ENCODE data around the gene RIOK3. TPM values are rescaled to one million over a fixed set of nuclear protein-coding genes. Genes with fewer than 3 reads are reported as not detected.
A peak's percentile ranks its signal among the peaks of the same experiment; 100 is the strongest.
"Not testable (repeated sequence)": the region's sequence is repeated elsewhere in the genome, so short reads cannot be mapped to it uniquely, and the experiment has no call there.

RIOK3 gene
- total RNA-seq, 1 donor from 2014 or later, result 84.7 TPM

DNA sequence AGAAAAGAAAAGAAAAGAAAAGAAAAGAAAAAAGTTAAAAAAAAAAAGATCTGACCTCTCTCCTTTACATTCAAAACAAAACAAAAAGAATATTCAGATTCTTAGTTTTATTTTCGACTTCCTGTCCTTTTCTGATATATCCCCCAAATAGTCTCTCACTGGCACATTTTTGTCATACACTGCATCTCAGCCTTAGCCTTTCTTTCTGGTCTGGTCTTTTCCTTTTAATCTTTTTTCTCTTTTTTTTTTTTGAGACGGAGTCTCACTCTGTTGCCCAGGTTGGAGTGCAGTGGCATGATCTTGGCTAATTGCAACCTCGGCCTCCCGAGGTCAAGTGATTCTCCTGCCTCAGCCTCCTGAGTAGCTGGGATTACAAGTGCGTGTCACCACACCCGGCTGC is 1.6 kb upstream of the RIOK3 start:
- DNase-seq, result no peak

DNA sequence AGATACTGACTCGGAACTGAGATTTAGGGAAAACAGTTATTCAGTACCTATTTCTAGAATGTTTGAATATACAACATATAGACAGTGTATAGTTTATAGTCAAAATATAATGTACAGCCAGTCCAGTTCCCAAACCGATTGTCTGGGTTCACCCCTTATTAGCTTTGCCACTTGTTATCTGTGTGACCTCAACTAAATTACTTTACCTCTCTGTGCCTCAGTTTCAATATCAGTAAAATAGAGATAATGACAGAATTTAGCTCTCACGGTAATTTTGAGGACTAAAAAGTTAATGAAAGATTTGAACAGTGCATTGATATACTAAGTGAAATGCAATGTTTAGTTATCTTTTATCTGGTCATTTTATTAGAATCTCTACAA is 750 bp upstream of the RIOK3 start:
- DNase-seq, result no peak

DNA sequence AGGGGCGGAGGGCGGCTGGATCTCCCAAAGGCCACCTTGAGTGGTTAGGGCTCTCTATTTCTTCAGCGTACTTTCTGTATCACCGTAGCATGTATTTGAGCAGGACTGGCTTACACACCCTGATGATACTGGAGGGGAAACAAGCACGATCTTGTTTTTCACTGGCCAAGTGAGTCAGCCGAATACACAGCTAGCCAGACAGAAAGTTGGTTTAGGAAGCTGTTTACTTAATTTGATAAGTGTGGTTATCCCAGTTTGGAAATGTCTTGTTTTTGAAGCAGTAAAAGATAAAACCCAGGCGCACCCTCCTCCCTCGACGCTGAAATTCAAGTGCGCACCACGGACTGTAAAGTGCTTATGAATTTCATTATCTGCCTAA is 582 bp downstream of the RIOK3 start:
- peak; percentile 10 for DNase-seq

DNA sequence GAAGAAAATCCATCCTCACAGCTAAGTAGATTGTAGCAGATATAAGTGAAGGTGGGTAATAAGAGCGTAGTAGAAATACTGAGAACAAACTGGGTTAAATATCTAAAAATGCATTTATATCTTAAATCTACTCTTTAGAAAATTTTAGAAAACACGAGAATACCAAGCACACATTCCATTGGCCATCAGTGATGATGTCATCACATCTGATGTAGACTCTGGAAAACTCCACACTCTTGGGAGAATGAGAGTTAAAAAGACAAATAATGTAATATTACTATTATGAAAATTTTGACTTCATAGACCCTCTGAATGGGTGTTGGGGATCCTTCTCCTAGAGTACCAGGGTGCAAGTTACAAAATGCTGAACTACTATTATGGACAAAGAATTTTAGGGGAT is 3.7 kb downstream of the RIOK3 start:
- DNase-seq, result no peak

DNA sequence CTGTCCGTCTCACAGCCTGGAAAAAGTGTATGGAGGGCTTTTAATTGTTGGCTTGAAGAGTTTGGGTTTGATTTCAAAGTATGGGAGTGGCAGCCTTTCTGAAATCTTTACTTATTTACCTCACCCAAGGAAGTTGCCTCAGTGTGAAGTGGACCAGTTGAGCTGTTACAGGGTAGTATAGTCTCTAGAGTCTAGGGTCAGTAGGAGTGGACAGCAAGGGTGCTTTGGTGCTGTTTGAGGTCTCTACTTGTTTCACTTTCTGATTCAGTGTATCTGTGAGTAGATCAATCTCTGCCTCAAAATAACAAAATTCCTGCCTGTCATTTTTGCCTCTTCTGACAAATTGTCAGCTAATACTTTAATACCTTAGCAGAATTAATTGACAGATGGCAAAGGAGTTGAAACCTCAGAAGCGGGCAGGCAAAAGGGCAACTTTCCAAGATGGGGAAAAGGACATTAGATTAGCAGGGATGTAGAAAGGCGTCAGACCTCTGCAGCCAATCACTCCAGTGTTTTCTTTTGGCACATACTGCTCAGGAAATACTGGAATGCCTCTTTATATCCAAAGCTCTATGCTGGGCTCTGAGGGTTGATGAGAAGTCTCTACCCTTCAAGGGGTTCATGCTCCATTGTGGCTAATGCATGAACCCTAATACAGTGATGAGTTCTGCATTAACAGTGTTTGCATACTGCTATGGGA is 5.9 kb downstream of the RIOK3 start:
- DNase-seq, result no peak

DNA sequence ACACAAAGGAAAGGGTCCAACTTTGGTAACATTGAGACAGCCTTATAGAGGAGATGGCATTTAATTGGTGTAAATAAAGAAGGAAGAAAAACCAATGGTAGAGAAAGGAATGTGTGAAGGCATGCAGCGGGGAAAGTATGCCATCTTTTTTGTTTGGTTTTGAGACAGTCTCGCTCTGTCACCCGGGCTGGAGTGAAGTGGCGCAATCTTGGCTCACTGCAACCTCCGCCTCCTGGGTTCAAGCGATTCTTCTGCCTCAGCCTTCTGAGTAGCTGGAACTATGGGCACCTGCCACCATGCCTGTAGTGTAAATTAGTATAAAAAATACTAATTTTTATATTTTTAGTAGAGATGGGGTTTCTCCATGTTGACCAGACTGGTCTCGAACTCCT is 6.4 kb downstream of the RIOK3 start:
- no peak for DNase-seq

DNA sequence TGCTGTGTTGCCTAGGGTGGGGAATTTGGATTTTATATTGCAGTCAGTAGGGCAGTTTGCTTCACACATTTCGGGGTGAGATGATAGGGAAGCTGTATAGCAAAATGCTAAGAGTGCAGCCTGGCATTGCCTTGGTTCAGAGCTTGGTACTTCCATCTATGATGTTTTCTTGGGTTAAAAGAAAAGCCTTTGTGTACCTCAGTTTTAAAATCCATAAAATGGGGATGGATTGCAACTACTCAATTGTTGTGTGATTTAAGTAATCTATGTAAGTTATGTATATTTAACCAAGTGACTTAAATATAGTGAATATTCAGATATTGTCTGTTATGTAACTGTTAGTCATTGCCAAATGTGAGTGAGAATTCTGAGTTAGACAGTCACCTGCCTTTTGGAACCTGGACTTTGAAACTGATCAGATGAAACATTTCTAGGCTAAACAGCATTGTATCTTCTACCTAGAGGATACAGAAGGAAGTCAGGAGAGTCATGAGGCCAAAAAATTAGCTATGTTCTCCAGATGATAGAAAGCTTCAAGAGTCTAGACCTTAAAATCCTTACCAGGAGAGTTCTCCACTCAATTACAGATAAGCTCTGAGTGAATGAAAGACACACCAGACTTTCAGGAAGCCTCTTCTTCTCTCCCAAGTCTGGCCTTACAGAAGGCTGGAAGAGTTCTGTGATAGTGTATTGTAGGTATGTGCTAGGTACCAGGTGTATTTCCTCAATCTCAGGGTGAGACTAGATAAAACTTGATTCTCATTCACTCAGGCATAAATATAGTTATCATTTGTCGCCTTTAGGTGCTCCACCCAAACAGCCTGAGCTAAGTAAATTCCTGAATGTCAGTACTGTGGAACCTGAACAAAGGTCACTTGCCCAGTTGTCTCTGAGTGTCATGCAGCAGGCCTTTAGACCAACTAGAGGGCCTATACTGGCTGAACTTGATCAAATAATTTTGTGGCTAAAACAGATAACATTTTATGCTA is 7.5 kb downstream of the RIOK3 start:
- DNase-seq, result no peak

DNA sequence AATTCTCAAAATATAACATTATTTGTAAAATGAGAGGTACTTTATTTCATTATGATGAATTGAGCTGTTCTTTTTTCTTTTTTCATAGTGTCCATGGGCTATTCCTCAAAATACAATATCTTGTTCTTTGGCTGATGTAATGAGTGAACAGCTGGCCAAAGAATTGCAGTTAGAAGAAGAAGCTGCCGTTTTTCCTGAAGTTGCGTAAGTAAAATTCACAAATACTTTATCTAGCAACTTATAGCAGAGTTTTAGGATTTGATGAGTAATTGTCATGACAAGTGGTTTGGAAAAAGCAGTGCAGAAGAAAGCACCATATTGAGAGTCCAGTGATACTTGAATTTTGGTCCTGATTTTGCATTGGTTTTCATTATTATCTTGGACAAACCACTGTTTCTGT is 9.8 kb downstream of the RIOK3 start:
- DNase-seq, result no peak

DNA sequence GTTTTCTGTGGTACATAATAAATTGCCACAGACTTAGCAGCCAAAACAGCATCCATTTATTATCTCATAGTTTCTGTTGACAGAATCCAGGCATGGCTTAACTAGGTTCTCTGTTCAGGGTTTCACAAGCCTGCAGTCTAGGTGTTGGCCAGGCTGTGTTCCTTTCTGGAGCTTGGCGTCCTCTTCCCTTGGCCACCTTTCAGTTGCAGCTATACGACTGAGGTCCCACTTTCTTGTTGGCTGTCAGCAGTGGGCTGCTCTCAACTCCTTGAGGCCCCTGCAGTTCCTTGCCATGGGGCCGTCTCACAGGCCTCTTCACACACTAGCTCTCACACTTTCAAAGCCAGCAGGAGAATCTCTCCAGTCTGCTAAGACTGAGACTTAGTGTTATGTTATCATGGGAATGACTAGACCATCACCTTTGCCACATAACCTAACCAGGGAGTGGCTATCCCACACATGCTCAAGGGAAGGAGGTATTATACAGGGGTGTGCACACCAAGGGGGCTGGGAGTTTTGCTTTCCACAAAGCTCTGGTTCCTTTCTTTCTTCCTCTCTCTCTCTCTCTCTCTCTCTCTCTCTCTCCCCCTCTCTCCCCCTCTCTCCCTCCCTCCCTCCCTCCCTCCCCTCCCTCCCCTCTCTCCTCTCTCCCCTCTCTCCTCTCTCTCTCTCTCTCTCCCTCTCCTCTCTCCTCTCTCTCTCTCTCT is 15.8 kb downstream of the RIOK3 start:
- DNase-seq, result no peak

DNA sequence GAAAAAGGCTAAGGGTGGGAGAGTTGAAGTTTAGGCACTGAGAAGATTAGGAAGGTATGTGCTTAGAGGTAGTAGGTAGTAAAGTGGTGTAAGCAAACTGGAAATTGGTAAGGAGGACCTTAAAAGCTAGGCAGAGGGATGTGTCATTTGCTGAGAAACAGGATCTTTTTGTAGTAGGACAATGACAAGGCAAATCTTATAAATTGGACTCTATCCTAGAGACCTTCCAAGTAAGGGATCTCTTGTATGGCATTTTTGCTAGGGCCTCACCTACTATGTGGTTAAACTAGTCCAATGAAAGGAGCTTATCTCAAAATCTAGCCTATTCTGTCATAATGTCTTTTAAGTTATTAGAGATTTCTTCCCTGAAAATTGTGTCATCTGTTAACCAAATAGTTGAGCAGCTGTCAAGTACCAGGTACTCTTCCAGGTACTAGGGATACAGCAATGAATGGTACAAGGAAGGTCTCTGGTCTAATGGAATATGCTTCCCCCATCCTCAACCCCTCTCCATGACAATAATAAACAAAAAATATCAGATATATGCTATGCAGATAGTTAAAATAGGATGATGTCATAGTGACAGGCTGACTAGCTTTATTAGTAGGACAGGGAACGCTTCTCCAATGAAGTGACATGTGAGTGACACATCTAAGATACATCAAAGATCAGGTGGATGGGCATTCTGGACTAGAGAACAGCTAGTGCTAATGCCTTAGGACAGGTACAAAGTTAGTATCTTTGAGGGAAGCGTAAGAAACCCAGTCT is 17.7 kb downstream of the RIOK3 start:
- no peak for DNase-seq

DNA sequence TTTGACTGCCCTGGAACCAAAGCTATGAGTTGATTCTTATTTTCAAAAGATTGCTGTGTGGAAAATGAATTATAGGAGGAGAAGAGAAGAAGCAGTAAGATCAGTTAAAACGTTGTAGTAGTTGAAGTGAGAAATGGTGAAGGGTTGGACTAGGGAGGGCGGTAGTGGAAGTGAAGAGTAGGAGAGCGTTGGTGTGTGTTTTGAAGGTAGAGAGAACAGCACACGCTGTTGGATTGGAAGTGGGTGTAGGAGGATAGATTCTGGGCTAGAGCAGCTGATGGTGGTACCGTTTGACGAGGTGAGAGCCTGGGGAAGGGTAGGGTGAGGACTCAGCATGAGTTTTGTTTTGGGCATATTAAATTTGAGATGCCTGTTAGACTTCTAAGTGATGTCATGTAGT is 18.4 kb downstream of the RIOK3 start:
- DNase-seq, result no peak

DNA sequence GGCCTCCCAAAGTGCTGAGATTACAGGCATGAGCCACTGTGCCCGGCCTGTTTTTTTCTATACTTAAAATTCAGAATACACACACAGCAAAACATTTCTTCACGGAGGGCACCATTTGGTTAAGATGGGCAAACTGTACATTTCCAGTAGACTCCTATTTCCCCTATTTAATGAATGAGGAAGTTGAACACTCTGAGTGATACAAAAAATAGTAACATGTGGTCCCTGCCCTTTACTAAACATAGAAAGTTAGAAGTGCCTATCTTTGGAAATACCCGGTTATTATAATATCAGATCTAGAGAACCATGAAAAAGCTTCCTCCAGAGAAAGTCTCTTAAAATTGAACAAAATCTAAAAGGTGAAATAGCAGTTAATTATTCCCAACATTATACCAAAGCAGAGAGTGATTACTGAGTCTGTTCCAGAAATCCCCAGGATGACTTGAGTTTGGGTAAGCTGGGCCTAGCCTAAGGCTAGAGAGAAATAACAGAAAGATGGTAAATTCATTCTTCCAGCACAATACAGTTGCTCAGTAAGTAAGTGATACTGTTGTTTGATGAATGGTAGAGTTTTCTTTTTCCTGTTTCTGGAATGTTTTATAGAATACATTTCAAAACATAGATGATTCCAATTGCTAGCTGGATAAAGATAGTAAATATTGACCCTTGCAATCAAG is 26.9 kb downstream of the RIOK3 start:
- no peak for DNase-seq

DNA sequence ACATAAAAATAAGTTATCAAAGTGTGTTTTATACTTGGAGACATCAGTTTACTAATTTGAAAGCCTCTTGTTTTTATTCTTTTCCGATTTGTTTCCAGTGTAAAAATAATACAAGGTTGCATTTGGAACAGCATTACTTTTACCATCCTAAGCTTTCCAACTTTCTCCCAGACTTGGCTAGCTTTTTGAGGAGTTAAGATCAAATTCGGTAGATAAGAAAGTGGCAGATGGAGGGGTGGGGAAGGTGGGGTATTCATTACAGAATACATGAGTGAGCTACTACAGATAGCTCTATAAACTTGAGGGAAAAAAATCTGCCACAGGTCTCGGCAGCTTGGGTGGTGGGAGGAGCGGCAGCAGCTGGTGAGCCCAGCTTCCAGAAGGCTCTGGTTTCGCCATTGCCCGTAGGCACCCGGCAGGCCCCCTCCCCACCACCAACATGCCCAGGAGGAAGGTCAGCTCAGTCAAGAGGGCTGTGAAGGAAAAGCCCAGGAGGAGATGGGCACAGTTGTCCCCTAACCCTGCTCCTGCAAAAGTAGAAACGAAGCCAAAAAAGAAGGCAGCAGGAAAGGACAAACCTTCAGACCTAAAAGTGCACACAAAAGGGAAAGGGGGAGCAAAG is 31.6 kb downstream of the RIOK3 start:
- no peak for DNase-seq

DNA sequence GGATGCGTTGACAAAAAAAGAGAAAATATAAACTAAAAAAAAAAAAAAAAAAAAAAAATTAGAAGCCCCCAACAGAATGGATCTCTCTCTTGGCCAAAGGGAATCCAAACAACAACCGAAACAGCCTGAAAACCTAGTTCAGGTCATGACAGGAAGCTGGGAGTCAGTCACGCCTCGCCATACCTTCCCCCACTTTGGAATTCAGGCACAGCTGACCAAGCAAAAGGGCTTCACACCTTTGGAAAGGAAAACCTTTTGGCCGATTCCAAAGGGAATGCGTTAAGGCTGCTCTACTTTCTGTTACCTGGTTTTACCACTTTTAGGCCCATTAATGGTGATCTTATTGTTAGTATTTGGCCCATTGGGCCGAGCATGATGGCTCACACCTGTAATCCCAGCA is 32.3 kb downstream of the RIOK3 start:
- DNase-seq, result no peak

DNA sequence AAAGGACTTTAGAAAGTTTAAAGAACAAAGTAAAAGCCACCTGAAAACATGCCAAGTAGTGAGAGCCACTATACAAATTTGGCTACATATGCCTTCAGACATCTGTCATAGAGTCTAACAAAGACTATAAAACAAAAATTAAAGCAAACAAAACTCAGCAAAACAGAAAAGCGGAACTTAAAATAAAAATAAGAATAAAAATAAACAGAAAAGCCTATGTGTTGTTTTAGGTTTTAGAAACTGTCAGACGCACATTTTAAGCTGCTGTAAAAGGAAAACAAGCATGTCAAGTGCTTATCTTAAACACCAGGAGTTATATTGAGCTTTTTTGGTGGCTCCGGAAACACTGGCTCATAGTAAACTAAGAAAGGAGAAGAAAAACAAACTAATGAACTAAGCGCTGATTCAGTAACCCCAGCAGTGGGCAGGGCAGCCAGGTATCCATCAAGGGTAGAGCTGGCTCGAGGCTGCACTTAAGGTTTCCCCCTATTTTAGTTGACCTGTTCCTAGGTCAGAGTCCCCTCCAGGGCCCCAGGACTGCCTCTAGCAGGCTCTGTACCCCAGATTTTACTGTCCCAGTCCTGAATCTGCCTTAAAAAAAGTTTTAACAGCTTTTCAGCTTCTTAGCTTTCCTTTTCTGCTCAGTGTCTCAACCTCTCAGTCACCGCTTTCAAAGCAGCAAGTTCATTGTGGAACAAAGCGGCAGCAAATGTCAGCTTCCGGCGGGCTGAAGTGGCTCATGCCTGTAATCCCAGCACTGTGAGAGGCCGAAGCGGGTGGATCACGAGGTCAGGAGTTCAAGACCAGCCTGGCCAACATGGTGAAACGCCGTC is 34.9 kb downstream of the RIOK3 start:
- no peak for DNase-seq

DNA sequence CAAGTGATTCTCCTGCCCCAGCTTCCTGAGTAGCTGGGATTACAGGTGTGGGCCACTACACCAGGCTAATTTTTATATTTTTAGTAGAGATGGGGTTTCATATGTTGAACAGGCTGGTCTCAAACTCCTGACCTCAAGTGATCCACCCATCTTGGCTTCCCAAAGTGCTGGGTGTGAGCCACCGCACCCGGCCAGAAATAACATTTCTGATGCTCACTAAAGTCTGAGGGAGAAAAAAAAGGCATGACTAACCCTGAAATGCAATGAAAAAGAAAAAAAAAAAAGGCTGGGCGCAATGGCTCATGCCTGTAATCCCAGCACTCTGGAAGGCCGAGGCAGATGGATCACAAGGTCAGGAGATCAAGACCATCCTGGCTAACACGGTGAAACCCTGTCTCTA is 36.5 kb downstream of the RIOK3 start:
- not testable (repeated sequence) for DNase-seq

DNA sequence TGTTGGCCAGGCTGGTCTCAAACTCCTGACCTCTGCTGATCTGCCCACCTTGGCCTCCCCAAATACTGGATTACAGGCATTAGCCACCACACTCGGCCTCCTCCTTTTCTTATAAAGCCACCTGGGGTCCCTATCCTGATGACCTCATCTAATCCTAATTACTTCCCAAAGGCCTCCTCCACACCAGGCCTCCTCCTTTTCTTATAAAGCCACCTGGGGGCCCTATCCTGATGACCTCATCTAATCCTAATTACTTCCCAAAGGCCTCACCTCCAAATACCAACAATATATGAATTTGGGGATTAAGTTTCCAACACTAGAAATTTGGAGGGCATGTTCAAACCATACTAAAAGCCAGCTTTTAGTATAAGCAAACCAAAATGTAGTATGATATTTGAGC is 40.6 kb downstream of the RIOK3 start:
- no peak for DNase-seq

DNA sequence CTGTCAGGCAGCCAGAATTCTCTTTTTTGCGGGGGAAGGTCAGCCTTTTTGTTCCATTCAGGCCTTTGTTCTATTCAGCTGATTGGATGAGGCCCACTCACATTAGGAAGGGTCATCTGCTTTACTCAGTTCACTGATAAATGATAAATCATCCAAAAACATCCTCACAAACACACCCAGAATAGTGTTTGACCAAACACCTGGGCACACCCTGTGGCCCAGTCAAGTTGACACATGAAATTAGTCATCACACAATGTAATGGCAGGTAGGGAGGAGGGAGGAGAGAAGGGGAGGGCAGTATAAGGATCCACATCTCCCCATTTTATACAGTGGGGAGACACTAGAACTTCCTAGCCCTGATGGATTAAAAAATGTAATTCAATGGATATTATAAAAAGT is 41.9 kb downstream of the RIOK3 start:
- no peak for DNase-seq

DNA sequence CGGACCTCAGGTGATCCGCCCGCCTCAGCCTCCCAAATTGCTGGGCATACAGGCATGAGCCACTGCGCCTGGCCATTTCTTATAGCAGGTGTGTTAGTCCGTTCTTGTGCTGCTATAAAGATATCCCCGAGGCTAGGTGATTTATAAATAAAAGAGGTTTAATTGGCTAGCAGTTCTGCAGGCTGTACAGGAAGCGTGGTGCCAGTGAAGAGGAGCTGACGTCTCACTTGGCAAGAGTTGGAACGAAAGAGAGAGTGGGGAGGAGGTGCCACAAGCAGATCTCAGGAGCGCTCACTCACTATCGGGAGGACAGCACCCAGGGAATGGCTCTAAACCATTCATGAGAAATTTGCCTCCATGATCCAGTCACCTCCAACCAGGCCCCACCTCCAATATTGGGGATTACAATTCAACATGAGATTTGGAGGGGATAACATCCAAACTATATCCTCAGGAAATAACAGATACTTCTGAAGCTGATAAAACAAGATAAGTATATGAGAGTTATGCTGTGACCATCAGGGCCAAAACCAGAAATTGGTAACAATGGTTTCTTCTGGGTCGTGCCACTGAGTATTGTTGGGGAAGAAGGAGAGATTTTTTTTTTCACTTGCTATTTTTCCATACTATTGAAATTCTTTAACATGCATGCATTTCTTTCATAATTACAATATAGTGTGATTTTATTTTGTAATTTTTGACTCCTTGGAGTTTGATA is 42.8 kb downstream of the RIOK3 start:
- DNase-seq, result no peak

DNA sequence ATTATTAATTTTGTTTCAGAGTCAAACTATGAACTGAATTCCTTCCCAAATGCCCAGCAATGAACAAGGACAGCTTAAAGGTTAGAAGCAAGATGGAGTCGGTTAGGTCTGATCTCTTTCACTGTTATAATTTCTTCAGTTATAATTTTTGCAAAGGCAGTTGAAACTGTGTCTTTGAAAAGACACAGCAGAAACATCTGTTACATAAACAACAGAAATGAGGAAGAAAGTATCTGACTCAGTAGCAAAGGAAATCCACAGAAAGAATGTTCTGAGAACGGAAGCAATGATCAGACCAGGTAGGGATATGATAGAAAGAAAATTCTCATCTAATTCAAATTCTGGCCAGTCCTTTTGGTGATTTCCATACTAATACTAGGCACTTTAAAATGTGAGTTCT is 45.0 kb downstream of the RIOK3 start:
- no peak for DNase-seq

Data from skin of body (tissue), 2 donors.